HCT116 (cell line): ENCODE data around the gene MAPK8IP3. TPM values are rescaled to one million over a fixed set of nuclear protein-coding genes. Genes with fewer than 3 reads are reported as not detected.

Source experiments
- ATAC-seq: fragments of 200-7000 bp; cut with Tn5 transposase; 2 replicates; pipeline ENCODE4 v1.9.1; 2020; ENCODE audit warnings: mild to moderate bottlenecking, moderate library complexity
- BruUV-seq: library from RNA; stranded (reverse); fragments of 400-500 nt; replicated peaks from 2 replicates; lab custom pipeline; 2021; lab: Mats Ljungman, UMichigan
- CTCF ChIA-PET: fragments of 300-600 bp; sonication (Branson Sonifier 250); formaldehyde crosslinking; loops from one replicate; lab custom pipeline; 2021; ENCODE audit warnings: antibody characterized with exemption; lab: Charles Lee
- POLR2A ChIA-PET: fragments of 300-600, 350-600 bp; sonication (Branson Sonifier 250); formaldehyde crosslinking; loops from one replicate; lab custom pipeline; 2021; ENCODE audit warnings: antibody characterized with exemption; lab: Charles Lee
- RAD21 ChIA-PET, 2 experiments: fragments of 300-600 bp; sonication (Branson Sonifier 250); formaldehyde crosslinking; loops; one replicate each; lab custom pipeline; 2023; ENCODE audit warnings: low total read pairs in 2 of 2; ENCODE audit not compliant: uncharacterized antibody in 2 of 2, unreplicated experiment in 2 of 2, low non-redundant PET in 1 of 2; lab: Charles Lee
- DNase-seq: peaks from one replicate; pipeline ENCODE4 v3.0.0-alpha.2; 2010; ENCODE audit warnings: low read depth, low spot score
- H2AFZ ChIP-seq: fragments of 200-600 bp; shearing (Covaris generic), sonication (generic); 2 replicates; pipeline ENCODE4 v1.6.1; 2017; ENCODE audit warnings: low read depth, mixed run types, mixed read lengths, antibody characterized with exemption, low read length; ENCODE audit not compliant: poor library complexity, severe bottlenecking
- H3K27ac ChIP-seq: 2 replicates; pipeline ENCODE4 v1.5.1; 2012; ENCODE audit warnings: low read depth, low read length
- H3K27me3 ChIP-seq: fragments of 200-600 bp; sonication (generic); 2 replicates; pipeline ENCODE4 v1.6.1; 2016; ENCODE audit warnings: mixed run types, low read length, mixed read lengths; ENCODE audit not compliant: insufficient read depth
- H3K36me3 ChIP-seq, 2 experiments: fragments of 200-500 bp in 1 of 2; fragments of 200-600 bp in 1 of 2; sonication (Bioruptor generic) in 1 of 2; sonication (generic) in 1 of 2; 2 replicates each; pipeline versions ENCODE4 v1.5.1 to v1.6.1; 2014 to 2016; ENCODE audit warnings: low read length in 2 of 2, inconsistent platforms in 1 of 2, mixed read lengths in 1 of 2, mixed run types in 1 of 2; ENCODE audit not compliant: insufficient read depth in 2 of 2, control insufficient read depth in 1 of 2
- H3K4me1 ChIP-seq, 2 experiments: fragments of 200-600 bp in 1 of 2; sonication (generic) in 1 of 2; 2 replicates each; pipeline versions ENCODE4 v1.5.1 to v1.6.1; 2012 to 2017; ENCODE audit warnings: low read length in 2 of 2, inconsistent platforms in 1 of 2, mild to moderate bottlenecking in 1 of 2, mixed read lengths in 1 of 2, mixed run types in 1 of 2, moderate library complexity in 1 of 2; ENCODE audit not compliant: insufficient read depth in 2 of 2, control insufficient read depth in 1 of 2
- H3K4me2 ChIP-seq: fragments of 200-600 bp; sonication (generic); 2 replicates; pipeline ENCODE4 v1.6.1; 2017; ENCODE audit warnings: mixed run types, low read length, mixed read lengths
- H3K4me3 ChIP-seq, 2 experiments: fragments of 200-600 bp in 1 of 2; sonication (generic) in 1 of 2; replicated peaks in 1 of 2; 2 replicates each; pipeline ENCODE4 v1.5.1; 2011 to 2016; ENCODE audit warnings: low read length in 2 of 2, control low read depth in 1 of 2, low read depth in 1 of 2, mild to moderate bottlenecking in 1 of 2, mixed read lengths in 1 of 2, mixed run types in 1 of 2
- H3K79me2 ChIP-seq: fragments of 200-600 bp; sonication (generic); 2 replicates; pipeline ENCODE4 v1.6.1; 2017; ENCODE audit warnings: mild to moderate bottlenecking, mixed run types, low read length, moderate library complexity, mixed read lengths; ENCODE audit not compliant: insufficient read depth
- H3K9ac ChIP-seq: fragments of 200-600 bp; sonication (generic); 2 replicates; pipeline ENCODE4 v1.6.1; 2016; ENCODE audit warnings: low read length, mixed read lengths
- H3K9me2 ChIP-seq: fragments of 200-600 bp; sonication (generic), shearing (Covaris generic); 2 replicates; pipeline ENCODE4 v1.6.1; 2017; ENCODE audit warnings: mixed run types, mild to moderate bottlenecking, moderate library complexity; ENCODE audit not compliant: insufficient read depth
- H3K9me3 ChIP-seq, 2 experiments: fragments of 200-500 bp in 1 of 2; fragments of 200-600 bp in 1 of 2; sonication (Bioruptor generic) in 1 of 2; sonication (generic) in 1 of 2; 2 replicates each; pipeline ENCODE4 v1.6.1; 2014 to 2017; ENCODE audit warnings: low read length in 2 of 2, mixed read lengths in 2 of 2, inconsistent platforms in 1 of 2, low read depth in 1 of 2, mild to moderate bottlenecking in 1 of 2, mixed run types in 1 of 2, moderate library complexity in 1 of 2; ENCODE audit not compliant: control insufficient read depth in 1 of 2, insufficient read depth in 1 of 2
- H4K20me1 ChIP-seq: fragments of 200-600 bp; sonication (generic), shearing (Covaris generic); 2 replicates; pipeline ENCODE4 v1.6.1; 2017; ENCODE audit warnings: mixed run types, mild to moderate bottlenecking, moderate library complexity; ENCODE audit not compliant: insufficient read depth
- EGR1 ChIP-seq: IDR thresholded peaks from 2 replicates; pipeline ENCODE4 v1.6.1; 2012; ENCODE audit warnings: low read depth
- REST ChIP-seq: IDR thresholded peaks from 2 replicates; pipeline ENCODE4 v1.6.1; 2012; ENCODE audit warnings: low read depth
- intact Hi-C: fragments of 100-400 bp; cut with micrococcal nuclease; formaldehyde crosslinking; loops from 2 replicates; pipeline ENCODE4 v1.10.0; 2022
- total RNA-seq: library from RNA; stranded (reverse); gene quantifications from one replicate; pipeline ENCODE4 v1.2.1, GENCODE V29; 2021; ENCODE audit not compliant: unreplicated experiment
- TF ChIP-seq, protein P1 (sequence below): IDR thresholded peaks from 2 replicates; pipeline ENCODE4 v1.6.1; 2011; ENCODE audit warnings: mild to moderate bottlenecking, low read length, moderate library complexity; ENCODE audit not compliant: insufficient replicate concordance; ENCODE audit errors: extremely low read depth
- TF ChIP-seq, protein P2 (sequence below), 3 experiments: fragments of 200-600 bp in 1 of 3; sonication (generic) in 1 of 3; IDR thresholded peaks in 2 of 3; conservative IDR thresholded peaks in 1 of 3; 2 replicates each; pipeline ENCODE4 v1.5.1; 2012 to 2017; ENCODE audit warnings: low read depth in 2 of 3, low read length in 2 of 3, antibody characterized with exemption in 1 of 3, borderline replicate concordance in 1 of 3, control low read depth in 1 of 3, mild to moderate bottlenecking in 1 of 3, mixed read lengths in 1 of 3, mixed run types in 1 of 3, moderate library complexity in 1 of 3; ENCODE audit not compliant: insufficient read depth in 1 of 3

The MAPK8IP3 gene
- total RNA-seq, 1 experiment from 2014 or later = 75.3 TPM

DNA sequence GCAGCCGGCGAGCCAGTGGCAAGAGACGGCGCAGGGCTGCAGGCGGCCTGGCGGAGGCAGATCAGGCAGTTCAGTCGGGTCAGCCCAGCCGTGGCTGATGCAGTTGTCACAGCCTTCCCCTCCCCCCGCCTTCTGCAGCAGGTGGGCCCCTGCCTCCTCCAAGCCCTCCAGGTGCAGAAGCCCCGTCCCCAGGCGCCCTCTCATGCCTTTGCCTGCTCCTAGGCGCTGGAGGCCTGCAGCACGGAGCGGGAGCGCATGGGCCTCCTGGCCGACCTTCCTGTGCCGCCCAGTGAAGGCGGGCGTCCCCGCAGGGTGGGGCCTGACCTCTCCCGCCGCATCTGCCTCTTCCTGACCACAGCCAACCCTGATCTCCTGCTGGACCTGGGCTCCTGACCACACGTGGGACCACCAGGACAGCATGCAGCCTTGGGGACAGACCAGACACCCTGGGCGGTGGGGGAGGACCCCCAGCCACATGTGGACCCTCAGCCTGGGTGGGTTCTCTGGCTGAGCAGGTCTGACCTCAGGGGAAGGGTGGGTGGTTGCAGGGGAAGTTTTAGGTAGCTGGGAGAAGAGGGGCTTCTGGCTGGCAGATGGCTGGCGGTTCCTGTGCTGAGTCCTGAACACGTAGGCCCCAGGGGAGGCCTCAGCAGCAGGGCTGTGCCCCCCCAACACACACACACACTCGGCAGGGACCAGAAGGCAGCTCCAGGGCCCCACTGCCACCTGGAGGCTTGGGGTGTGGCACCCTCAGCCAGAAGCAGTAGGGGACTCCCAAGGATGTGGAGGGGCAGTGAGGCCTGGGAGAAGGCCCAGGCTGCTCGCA is 70.1 kb downstream of the MAPK8IP3 start (continued):
- TF ChIP-seq, protein P1, sequence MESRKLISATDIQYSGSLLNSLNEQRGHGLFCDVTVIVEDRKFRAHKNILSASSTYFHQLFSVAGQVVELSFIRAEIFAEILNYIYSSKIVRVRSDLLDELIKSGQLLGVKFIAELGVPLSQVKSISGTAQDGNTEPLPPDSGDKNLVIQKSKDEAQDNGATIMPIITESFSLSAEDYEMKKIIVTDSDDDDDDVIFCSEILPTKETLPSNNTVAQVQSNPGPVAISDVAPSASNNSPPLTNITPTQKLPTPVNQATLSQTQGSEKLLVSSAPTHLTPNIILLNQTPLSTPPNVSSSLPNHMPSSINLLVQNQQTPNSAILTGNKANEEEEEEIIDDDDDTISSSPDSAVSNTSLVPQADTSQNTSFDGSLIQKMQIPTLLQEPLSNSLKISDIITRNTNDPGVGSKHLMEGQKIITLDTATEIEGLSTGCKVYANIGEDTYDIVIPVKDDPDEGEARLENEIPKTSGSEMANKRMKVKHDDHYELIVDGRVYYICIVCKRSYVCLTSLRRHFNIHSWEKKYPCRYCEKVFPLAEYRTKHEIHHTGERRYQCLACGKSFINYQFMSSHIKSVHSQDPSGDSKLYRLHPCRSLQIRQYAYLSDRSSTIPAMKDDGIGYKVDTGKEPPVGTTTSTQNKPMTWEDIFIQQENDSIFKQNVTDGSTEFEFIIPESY = no peak

- TF ChIP-seq REST (no peak), EGR1 (no peak)
- TF ChIP-seq, protein P2, sequence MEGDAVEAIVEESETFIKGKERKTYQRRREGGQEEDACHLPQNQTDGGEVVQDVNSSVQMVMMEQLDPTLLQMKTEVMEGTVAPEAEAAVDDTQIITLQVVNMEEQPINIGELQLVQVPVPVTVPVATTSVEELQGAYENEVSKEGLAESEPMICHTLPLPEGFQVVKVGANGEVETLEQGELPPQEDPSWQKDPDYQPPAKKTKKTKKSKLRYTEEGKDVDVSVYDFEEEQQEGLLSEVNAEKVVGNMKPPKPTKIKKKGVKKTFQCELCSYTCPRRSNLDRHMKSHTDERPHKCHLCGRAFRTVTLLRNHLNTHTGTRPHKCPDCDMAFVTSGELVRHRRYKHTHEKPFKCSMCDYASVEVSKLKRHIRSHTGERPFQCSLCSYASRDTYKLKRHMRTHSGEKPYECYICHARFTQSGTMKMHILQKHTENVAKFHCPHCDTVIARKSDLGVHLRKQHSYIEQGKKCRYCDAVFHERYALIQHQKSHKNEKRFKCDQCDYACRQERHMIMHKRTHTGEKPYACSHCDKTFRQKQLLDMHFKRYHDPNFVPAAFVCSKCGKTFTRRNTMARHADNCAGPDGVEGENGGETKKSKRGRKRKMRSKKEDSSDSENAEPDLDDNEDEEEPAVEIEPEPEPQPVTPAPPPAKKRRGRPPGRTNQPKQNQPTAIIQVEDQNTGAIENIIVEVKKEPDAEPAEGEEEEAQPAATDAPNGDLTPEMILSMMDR (IDR thresholded peaks at IDR 0.05 in 2 of 3, conservative IDR thresholded peaks at IDR 0.05 in 1 of 3; ENCODE audit: borderline replicate concordance in 1 of 3, insufficient read depth in 1 of 3, low read depth in 2 of 3, low read length in 2 of 3) = no peak
- ChIA-PET POLR2A (no interaction called here), CTCF (no interaction called here), RAD21 (no interaction called here)
- peaks cover 41% of the 10 kb centered on the region for H3K79me2 ChIP-seq
- no peaks in the 10 kb centered on the region for H4K20me1 ChIP-seq
- no peak overlapping the region for H3K4me3 ChIP-seq
- no peak for ATAC-seq
- H3K27me3 ChIP-seq = no peaks in the 10 kb centered on the region
- H3K4me1 ChIP-seq = peaks cover 6 to 26% of the 10 kb centered on the region in 2 experiments
- no peaks in the 10 kb centered on the region for H3K9me2 ChIP-seq
- H3K9me3 ChIP-seq = no peaks in the 10 kb centered on the region
- H3K36me3 ChIP-seq = peaks cover 0 to 8% of the 10 kb centered on the region in 2 experiments; a peak in 3 of 4 replicates
- no peak overlapping the region for H3K27ac ChIP-seq
- no TSS peak for BruUV-seq
- no peak overlapping the region for H3K9ac ChIP-seq
- no peak overlapping the region for H2AFZ ChIP-seq
- no peak for DNase-seq
- intact Hi-C loops = no loop called here
- H3K4me2 ChIP-seq = no peak overlapping the region
Measured at GRCh38 chr16:1776672-1776955, 70.6 kb downstream of the MAPK8IP3 start.
